H1 (cell line): ENCODE data around the gene CIT. TPM values are rescaled to one million over a fixed set of nuclear protein-coding genes. Genes with fewer than 3 reads are reported as not detected.

Experiments
- KDM4A ChIP-seq: IDR thresholded peaks from one replicate; pipeline ENCODE4 v1.7.1; 2012; ENCODE audit warnings: low read depth, mild to moderate bottlenecking, moderate library complexity, low read length, inconsistent platforms; ENCODE audit not compliant: severe bottlenecking
- POU5F1 ChIP-seq: IDR thresholded peaks from 2 replicates; pipeline ENCODE4 v1.6.1; 2011; ENCODE audit warnings: low read depth, mild to moderate bottlenecking, low read length, moderate library complexity
- polyA plus RNA-seq, 7 experiments: library from polyadenylated mRNA; depleted of rRNA in 3 of 7; stranded (reverse) in 5 of 7; unstranded in 2 of 7; fragments of >200 nt in 5 of 7; fragments of 200-250 nt in 2 of 7; gene quantifications; 1 replicate in 5 of 7; 2 replicates in 1 of 7; 4 replicates in 1 of 7; pipeline versions ENCODE4 v1.2.1 to v1.2.3, GENCODE V29; 2011 to 2013; ENCODE audit warnings: missing spikeins in 2 of 7, mixed read lengths in 2 of 7
- total RNA-seq: library from RNA; stranded (reverse); fragmentation: NEBNext Ultra II Directional; extraction: Animal tissue kit (Norgen Biotek cat#: 25700); gene quantifications from 2 replicates; pipeline ENCODE4 v1.2.1, GENCODE V29; 2021
- TF ChIP-seq, protein P1 (sequence below): IDR thresholded peaks from 2 replicates; pipeline ENCODE4 v1.6.1; 2012; ENCODE audit warnings: inconsistent platforms

The CIT gene
- total and polyA plus RNA-seq, 2 of the 8 experiments (the other 6 are each of a cell fraction or from before 2014, with no cell fraction given): 17.1 to 60.9 TPM

DNA sequence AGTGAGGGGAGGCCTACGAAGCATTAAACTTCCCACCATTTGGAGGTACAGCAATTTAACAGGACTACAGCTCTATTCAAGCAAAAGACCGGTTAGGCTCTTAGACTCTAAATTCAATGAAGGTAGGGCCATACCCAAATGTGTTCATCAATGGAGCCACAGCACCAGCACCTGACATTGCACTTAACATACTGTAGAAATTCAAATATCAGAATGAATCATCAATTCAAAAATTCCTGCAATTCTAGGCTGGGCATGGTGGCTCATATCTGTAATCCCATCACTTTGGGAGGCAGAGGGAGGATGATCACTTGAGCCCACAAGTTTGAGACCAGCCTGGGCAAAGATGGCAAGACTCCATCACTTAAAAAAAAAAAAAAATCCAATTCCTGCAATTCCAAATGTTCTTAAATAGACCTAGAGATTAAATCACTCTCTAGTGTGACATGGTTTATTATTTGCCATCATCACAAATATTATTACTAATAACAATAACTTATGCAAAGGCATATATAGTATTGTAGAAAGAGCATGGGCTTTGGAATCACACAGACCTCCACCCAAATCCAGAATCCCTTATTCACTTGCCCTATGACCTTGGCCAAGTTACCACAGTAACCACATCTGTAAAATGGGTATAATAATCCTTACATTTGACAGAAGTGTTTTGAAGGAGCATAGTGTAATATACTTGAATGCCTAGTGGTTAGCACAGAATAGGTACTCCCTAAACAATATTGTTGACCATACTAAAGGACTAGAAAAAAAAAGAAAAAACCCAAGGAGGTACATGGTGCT lies 59.4 kb downstream of the CIT start (continued):
- TF ChIP-seq POU5F1: no peak
- no peak for TF ChIP-seq KDM4A
- TF ChIP-seq, protein P1, sequence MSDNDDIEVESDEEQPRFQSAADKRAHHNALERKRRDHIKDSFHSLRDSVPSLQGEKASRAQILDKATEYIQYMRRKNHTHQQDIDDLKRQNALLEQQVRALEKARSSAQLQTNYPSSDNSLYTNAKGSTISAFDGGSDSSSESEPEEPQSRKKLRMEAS: no peak
